IPS DF 6.9 (cell line): ENCODE measurements around the gene LGALS9C.
"Not testable (repeated sequence)": the region's sequence is repeated elsewhere in the genome, so short reads cannot be mapped to it uniquely, and the experiment has no call there.

Source experiments
- DNase-seq: peaks from one replicate; pipeline ENCODE4 v3.0.0-alpha.2; 2013; ENCODE audit warnings: low read depth, low spot score
- H3K27ac ChIP-seq: one replicate; pipeline ENCODE4 v1.5.1; 2013; ENCODE audit warnings: low read length, control low read depth
- H3K27me3 ChIP-seq: 2 replicates; pipeline ENCODE4 v1.6.1; 2013; ENCODE audit warnings: mild to moderate bottlenecking, low read length; ENCODE audit not compliant: control insufficient read depth, insufficient read depth
- H3K36me3 ChIP-seq: 2 replicates; pipeline ENCODE4 v1.6.1; 2013; ENCODE audit warnings: low read length; ENCODE audit not compliant: control insufficient read depth, insufficient read depth
- H3K4me1 ChIP-seq: 2 replicates; pipeline ENCODE4 v1.6.1; 2013; ENCODE audit warnings: low read length; ENCODE audit not compliant: control insufficient read depth, insufficient read depth
- H3K4me3 ChIP-seq: 2 replicates; pipeline ENCODE4 v1.5.1; 2013; ENCODE audit warnings: mild to moderate bottlenecking, low read length
- H3K9me3 ChIP-seq: 2 replicates; pipeline ENCODE4 v1.6.1; 2013; ENCODE audit warnings: low read length, inconsistent platforms; ENCODE audit not compliant: control insufficient read depth, insufficient read depth
- WGBS: extraction: QIAGEN DNeasy Blood & Tissue Kit; methylation state at CpG from one replicate; pipeline ENCODE4 v1.1.7; 2013; ENCODE audit warnings: mixed read lengths, missing lambda C conversion rate; ENCODE audit not compliant: insufficient read length, insufficient coverage; 5-methylcytosine and 5-hydroxymethylcytosine counted together

The LGALS9C gene

DNA sequence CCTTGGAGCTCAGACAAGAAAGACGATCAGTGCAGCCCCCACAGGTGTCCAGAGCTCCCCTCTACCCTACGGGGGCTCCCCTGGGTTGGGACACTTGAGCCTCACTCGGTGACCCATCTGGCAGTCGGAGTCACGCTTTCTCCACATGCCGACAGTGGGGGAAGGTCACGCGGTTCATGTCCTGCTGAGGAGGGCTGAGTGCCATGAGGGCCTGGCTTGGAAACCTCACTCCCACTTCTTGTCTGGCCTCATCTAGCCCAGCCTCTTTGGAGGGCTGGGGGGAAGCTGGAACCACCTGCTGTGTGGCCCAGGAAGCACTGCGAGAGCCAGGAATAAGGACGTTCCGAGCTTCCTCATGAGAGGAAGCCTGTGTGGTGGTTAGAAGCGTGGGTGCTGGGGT lies 1.8 kb downstream of the LGALS9C start:
- H3K36me3 ChIP-seq, H3K27me3 ChIP-seq, H3K4me3 ChIP-seq, DNase-seq, H3K4me1 ChIP-seq, H3K9me3 ChIP-seq, H3K27ac ChIP-seq: not testable (repeated sequence)
- no CpG with 5 or more reads among the region's 12 CpGs for WGBS

- not testable (repeated sequence) for DNase-seq, H3K27me3 ChIP-seq, H3K4me3 ChIP-seq, H3K9me3 ChIP-seq, H3K36me3 ChIP-seq, H3K4me1 ChIP-seq, H3K27ac ChIP-seq
- WGBS, result no CpG with 5 or more reads among the region's 10 CpGs
Measured at GRCh38 chr17:18478977-18479595, 2.5 kb downstream of the LGALS9C start.

- WGBS, result no CpG with 5 or more reads among the region's 3 CpGs
- DNase-seq, H3K36me3 ChIP-seq, H3K4me1 ChIP-seq, H3K27me3 ChIP-seq, H3K9me3 ChIP-seq, H3K27ac ChIP-seq, H3K4me3 ChIP-seq: not testable (repeated sequence)
Measured at GRCh38 chr17:18481775-18482174, 5.2 kb downstream of the LGALS9C start.

DNA sequence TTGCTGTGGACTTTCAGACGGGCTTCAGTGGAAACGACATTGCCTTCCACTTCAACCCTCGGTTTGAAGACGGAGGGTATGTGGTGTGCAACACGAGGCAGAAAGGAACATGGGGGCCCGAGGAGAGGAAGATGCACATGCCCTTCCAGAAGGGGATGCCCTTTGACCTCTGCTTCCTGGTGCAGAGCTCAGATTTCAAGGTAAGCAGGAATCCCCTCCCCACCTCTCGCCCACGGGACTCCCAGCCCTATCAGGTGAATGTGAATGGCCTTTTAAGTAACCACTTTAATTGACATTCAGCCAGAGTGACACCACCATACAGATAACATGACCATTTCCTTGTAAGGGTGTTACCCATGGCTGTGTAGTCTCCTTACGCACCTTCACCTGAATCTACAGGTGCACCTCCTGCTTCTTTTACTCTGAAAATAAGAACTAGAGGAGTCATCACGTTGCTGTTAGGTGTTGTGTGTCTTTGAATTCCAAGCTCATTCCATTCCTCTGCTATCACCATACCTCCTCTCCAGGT lies 9.4 kb downstream of the LGALS9C start:
- H3K4me3 ChIP-seq, H3K36me3 ChIP-seq, DNase-seq, H3K27ac ChIP-seq, H3K27me3 ChIP-seq, H3K9me3 ChIP-seq, H3K4me1 ChIP-seq: not testable (repeated sequence)
- WGBS, result no CpG with 5 or more reads among the region's 10 CpGs

GRCh38 chr17:18487633-18488032 lies 11.0 kb downstream of the LGALS9C start:
- not testable (repeated sequence) for H3K27ac ChIP-seq, DNase-seq, H3K9me3 ChIP-seq, H3K27me3 ChIP-seq, H3K4me3 ChIP-seq, H3K36me3 ChIP-seq, H3K4me1 ChIP-seq
- no CpG with 5 or more reads among the region's 10 CpGs for WGBS

GRCh38 chr17:18488622-18489021 lies 12.0 kb downstream of the LGALS9C start:
- H3K27ac ChIP-seq, H3K27me3 ChIP-seq, DNase-seq, H3K36me3 ChIP-seq, H3K4me3 ChIP-seq, H3K9me3 ChIP-seq, H3K4me1 ChIP-seq: not testable (repeated sequence)
- no CpG with 5 or more reads among the region's 15 CpGs for WGBS

DNA sequence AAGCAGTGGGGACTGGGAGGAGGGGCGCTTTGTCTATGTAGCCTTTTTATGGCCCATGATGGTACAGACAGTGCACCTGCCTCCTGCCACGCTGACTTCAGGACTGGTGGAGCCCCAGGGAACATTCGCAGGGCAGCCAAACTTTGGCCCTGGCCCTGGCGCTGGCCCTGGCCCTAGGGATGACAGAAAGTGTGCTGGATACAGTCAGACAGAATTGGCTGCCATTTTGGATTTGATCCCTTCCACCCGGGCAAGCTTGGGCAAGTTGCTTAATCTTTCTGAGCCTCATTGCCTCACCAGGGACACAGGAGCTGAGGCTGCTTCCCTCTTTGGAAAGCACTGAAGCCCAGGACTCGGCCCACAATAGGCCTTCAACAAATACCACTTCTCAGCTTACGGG lies 13.4 kb downstream of the LGALS9C start:
- not testable (repeated sequence) for H3K36me3 ChIP-seq, H3K4me3 ChIP-seq, DNase-seq, H3K9me3 ChIP-seq, H3K27ac ChIP-seq, H3K27me3 ChIP-seq, H3K4me1 ChIP-seq
- no CpG with 5 or more reads among the region's 7 CpGs for WGBS

- not testable (repeated sequence) for H3K4me3 ChIP-seq, H3K4me1 ChIP-seq, H3K36me3 ChIP-seq, H3K27me3 ChIP-seq, H3K27ac ChIP-seq, H3K9me3 ChIP-seq, DNase-seq
- no CpG with 5 or more reads among the region's 23 CpGs for WGBS
Measured at GRCh38 chr17:18492712-18493480, 16.3 kb downstream of the LGALS9C start.

- H3K36me3 ChIP-seq, DNase-seq, H3K4me1 ChIP-seq, H3K27ac ChIP-seq, H3K27me3 ChIP-seq, H3K9me3 ChIP-seq, H3K4me3 ChIP-seq: not testable (repeated sequence)
- WGBS, result no CpG with 5 or more reads among the region's 13 CpGs
Measured at GRCh38 chr17:18494250-18494768, 17.7 kb downstream of the LGALS9C start.

DNA sequence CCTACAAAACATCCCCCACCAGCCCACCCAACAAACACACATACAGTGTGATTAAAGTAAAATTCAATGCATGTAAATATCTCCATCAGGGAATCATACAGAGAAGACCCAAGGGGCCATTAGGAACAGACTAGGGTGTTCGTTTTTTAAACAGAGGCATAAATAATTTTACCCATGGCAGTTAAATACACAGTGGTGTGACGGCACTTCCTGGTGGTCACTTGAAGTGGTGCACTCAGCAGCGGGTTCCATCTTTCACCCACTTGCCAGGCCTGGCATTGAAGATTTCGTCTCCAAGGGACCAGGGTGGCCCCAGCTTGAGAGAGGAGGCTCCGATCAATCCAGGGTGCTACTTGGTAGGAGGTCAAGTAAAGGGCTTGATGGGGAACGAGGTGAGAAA lies 20.5 kb downstream of the LGALS9C start:
- H3K27me3 ChIP-seq, H3K4me1 ChIP-seq, H3K36me3 ChIP-seq, DNase-seq, H3K9me3 ChIP-seq, H3K27ac ChIP-seq, H3K4me3 ChIP-seq: not testable (repeated sequence)
- no CpG with 5 or more reads among the region's 6 CpGs for WGBS
